AG08396 (cell line): ENCODE data around the gene FBXO36.
"Not testable (repeated sequence)": the region's sequence is repeated elsewhere in the genome, so short reads cannot be mapped to it uniquely, and the experiment has no call there.

Experiments
- DNase-seq: peaks from one replicate; pipeline ENCODE4 v3.0.0; 2012; ENCODE audit warnings: low spot score, mixed read lengths

Gene FBXO36

GRCh38 chr2:229910832-229911412 is 11.4 kb upstream of the FBXO36 start:
- DNase-seq: no peak

- DNase-seq: no peak
Measured at GRCh38 chr2:229914171-229914570, 8.1 kb upstream of the FBXO36 start.

GRCh38 chr2:229917793-229918192 is 4.5 kb upstream of the FBXO36 start:
- DNase-seq: no peak

- peak; percentile 19 for DNase-seq
Measured at GRCh38 chr2:229920011-229920641, 2.2 kb upstream of the FBXO36 start.

- peak; percentile 75 for DNase-seq
Measured at GRCh38 chr2:229921101-229921891, 1.0 kb upstream of the FBXO36 start.

- DNase-seq: peak; percentile 93
Measured at GRCh38 chr2:229921892-229922448, 333 bp upstream of the FBXO36 start, which contains the start of gene TRIP12. Gene TRIP12 (minus strand): TSS chr2:229922009. CDS start chr2:229880079, 41,930 bp downstream.

GRCh38 chr2:229924541-229924940 is 2.2 kb downstream of the FBXO36 start:
- DNase-seq: not testable (repeated sequence)

- DNase-seq: no peak
Measured at GRCh38 chr2:229925201-229925600, 2.9 kb downstream of the FBXO36 start.

GRCh38 chr2:229927817-229928321 is 5.6 kb downstream of the FBXO36 start:
- peak; percentile 25 for DNase-seq

- no peak for DNase-seq
Measured at GRCh38 chr2:229930656-229931055, 8.4 kb downstream of the FBXO36 start.

GRCh38 chr2:229931241-229931640 is 8.9 kb downstream of the FBXO36 start:
- no peak for DNase-seq

GRCh38 chr2:229937537-229937936 is 15.2 kb downstream of the FBXO36 start:
- DNase-seq: no peak

- DNase-seq: no peak
Measured at GRCh38 chr2:229942671-229943070, 20.4 kb downstream of the FBXO36 start.

- DNase-seq: no peak
Measured at GRCh38 chr2:229943171-229943570, 20.9 kb downstream of the FBXO36 start.

GRCh38 chr2:229943770-229944449 is 21.6 kb downstream of the FBXO36 start:
- no peak for DNase-seq

- no peak for DNase-seq
Measured at GRCh38 chr2:229945975-229946374, 23.7 kb downstream of the FBXO36 start.

GRCh38 chr2:229947544-229947943 is 25.2 kb downstream of the FBXO36 start:
- DNase-seq: no peak

GRCh38 chr2:229952256-229952835 is 30.0 kb downstream of the FBXO36 start:
- DNase-seq: no peak

GRCh38 chr2:229955663-229956062 is 33.4 kb downstream of the FBXO36 start:
- DNase-seq: no peak

GRCh38 chr2:229956491-229956890 is 34.2 kb downstream of the FBXO36 start:
- DNase-seq: no peak

GRCh38 chr2:229963596-229963995 is 41.3 kb downstream of the FBXO36 start:
- DNase-seq: not testable (repeated sequence)

GRCh38 chr2:229969921-229970320 is 47.6 kb downstream of the FBXO36 start:
- DNase-seq: no peak
